Activated CD4-positive, alpha-beta T cell treated with anti-CD3 and anti-CD28 coated beads for 48 hours (primary cell): ENCODE measurements around the gene FN3KRP.
A peak's percentile ranks its signal among the peaks of the same experiment; 100 is the strongest.
"Not testable (repeated sequence)": the region's sequence is repeated elsewhere in the genome, so short reads cannot be mapped to it uniquely, and the experiment has no call there.

ENCODE experiments used
- DNase-seq: peaks from one replicate; pipeline ENCODE4 v3.0.0-alpha.2; 2020

Gene FN3KRP

GRCh38 chr17:82745524-82745923 is 29.0 kb downstream of the FN3KRP start:
- no peak for DNase-seq

GRCh38 chr17:82748756-82749155 is 32.2 kb downstream of the FN3KRP start:
- no peak for DNase-seq

- no peak for DNase-seq
These were observed 33.9 kb downstream of the FN3KRP start for GRCh38 chr17:82750241-82750908.

GRCh38 chr17:82751171-82751570 is 34.7 kb downstream of the FN3KRP start:
- no peak for DNase-seq

DNA sequence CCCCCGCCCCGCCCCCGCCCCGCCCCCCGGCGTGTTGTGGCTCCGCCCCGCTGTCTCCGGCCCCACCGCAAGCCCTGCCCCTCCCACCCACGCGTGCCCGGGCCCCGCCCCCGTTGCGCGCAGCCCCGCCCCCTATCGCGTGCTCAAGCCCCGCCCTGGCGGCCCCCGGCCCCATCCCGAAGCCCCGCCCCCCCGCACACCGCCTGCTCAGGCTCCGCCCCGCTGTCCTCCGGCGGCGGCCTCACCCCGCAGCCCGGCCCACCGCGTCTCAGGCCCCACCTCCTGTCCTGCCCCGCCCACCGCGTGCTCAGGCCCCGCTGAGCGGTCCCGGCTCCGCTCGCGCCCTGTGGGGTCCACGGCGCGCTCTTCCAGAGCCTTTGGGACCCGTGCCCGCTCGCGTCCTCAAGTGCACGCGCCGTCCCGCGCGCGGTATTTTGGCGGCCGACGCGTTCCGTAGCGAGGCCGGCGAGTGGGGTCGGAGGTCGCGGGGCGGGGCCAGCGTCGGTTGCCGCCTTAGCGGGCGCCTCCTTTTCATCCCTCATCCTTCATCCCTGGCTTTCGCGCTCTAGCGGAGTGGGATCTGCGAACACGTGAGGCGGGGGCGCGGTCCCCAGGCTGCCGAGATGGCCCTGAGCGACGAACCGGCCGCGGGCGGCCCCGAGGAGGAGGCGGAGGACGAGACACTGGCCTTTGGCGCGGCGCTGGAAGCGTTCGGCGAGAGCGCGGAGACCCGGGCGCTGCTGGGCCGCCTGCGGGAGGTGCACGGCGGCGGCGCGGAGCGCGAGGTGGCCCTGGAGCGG is 35.3 kb downstream of the FN3KRP start, which contains the start of gene TBCD:
TSS of gene TBCD (plus strand) at position 495 of the 800 bp plus-strand sequence. CDS start at position 624, 129 bp downstream.
- DNase-seq: peak; percentile 90

DNA sequence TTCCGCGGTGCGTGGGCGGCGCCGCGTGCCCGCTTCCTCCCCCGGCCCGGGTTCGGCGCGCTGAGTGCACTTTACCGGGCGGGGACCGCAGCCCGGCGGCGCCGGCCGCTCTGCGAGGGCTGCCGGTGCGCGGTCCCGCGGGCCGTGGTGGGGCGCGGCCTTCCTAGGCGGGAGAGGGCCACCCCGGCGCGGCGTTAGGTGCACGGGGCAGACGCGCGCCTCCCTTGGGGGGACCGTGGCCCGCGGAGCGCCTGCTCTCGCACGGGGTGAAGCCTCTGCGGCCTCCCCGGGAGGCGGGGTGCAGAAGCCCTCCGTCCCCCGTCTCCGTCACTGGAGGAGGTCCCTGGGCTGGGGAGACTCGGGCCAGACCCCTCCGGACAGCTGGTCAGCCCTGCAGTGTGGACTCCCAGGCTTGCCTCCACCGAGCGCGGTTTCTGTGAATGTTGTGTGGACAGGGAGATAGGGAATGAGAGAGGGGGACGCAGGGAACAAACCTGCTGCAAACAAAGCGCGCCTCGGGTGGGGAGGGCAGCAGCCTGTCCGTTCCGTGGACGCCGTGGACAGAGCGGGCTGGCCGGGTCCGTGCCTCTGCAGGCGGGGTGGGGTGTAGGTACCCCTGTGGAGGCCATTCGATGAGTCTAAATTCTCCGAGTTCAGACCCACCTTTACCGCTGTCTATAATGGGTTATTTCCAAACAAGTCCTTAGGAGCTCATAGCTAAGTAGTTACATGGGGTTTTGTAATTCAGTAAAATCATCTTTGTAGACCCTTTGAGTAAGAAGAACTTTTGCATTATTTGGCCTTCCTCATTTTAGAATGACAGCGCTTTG is 36.1 kb downstream of the FN3KRP start:
- no peak for DNase-seq

DNA sequence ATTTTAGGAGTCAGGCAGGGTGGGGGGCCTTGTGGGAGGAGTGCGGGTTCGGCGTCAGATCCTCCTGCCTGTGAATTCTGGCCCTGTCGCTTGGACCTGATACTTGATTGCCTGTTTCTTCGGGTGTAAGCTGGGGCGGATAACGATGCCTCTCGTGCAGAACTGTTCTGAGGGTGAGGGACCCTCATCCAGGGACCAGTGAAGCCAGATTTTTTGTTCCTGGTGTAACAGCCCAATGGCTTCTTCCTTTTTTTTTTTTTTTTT is 36.6 kb downstream of the FN3KRP start:
- no peak for DNase-seq

- peak; percentile 37 for DNase-seq
These were observed 38.0 kb downstream of the FN3KRP start for GRCh38 chr17:82754297-82755208.

DNA sequence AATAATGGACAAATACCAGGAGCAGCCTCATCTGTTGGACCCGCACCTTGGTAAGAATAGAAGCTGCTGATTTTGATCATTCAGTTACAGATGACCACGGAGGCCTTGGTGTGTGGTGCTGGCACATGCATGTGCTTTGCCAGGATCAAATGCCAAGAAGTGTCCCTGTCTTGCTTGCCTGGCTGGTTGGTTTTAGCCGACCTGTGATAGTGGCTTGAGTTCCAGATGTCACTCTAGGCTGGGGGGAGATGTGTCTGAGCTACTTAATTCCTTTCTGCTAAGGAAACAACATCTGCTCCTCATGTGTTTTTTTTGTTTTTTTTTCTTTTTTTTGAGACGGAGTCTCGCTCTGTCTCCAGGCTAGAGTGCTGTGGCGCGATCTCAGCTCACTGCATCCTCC is 39.7 kb downstream of the FN3KRP start:
- DNase-seq: no peak

GRCh38 chr17:82765371-82765770 is 48.9 kb downstream of the FN3KRP start:
- DNase-seq: no peak

DNA sequence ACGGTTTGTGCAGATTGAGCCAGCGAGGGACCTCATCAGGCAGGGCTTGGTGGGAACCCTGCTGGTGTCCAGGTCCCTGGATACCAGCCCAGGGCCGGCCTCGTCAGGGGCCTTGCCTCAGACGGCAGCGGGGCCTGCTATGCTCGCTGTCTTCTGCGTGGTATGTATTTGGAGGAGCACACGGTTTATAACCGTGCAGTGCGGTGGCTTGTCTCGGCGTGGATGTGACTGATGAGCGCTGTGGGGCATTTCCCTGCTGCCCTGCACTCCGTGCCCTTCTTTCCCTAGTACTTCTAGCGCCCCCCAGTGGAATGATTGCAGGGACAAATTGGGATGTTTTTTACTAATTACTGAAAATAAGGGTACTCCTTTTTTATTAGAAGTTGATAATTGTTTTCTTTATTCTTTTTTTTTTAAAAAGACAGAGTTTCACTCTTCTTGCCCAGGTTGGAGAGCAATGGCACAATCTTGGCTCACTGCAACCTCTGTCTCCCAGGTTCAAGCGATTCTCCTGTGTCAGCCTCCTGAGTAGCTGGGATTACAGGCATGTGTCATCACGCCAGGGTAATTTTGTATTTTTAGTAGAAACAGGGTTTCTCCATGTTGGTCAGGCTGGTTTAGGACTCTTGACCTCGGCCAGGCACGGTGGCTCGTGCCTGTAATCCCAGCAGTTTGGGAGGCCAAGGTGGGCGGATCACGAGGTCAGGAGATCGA is 50.7 kb downstream of the FN3KRP start:
- DNase-seq: peak; percentile 71

DNA sequence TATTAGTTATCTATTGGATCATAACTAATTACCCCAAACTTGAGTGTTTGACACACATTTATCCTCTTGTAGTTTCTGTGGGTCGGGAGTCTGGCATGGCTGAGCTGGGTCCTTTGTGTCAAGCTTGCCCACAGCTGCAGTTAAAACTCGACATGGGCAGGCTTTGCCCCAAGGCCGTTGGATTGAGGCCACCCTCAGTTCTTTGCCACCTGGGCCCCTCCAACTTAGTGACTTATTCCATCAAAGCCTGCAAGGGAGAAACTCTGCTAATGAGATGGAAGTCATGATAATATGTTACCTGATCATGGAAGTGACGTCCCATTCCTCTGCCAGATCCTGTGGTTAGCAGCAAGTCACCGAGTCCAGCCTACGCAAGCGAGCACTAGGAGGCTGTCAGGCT is 52.5 kb downstream of the FN3KRP start:
- no peak for DNase-seq

DNA sequence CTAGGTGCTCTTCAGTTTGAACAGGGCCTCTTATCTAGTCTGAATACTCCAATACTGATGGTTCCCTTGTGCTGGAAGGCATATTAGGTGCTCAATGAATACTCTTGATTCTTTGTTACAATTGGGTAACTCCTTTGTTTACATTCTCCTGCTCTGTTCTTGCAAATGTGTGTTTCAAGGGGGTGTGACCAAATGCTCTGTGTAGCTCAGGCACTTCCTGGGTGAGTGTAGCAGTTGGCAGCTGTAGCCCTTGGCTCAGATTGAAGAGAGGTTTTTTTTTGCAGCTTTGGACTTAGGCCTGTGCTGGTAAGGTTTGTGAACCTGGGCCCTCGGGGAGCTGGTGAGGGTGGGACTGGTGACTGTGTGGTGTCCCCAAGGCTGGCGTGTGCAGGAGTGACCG is 55.5 kb downstream of the FN3KRP start:
- DNase-seq: no peak

DNA sequence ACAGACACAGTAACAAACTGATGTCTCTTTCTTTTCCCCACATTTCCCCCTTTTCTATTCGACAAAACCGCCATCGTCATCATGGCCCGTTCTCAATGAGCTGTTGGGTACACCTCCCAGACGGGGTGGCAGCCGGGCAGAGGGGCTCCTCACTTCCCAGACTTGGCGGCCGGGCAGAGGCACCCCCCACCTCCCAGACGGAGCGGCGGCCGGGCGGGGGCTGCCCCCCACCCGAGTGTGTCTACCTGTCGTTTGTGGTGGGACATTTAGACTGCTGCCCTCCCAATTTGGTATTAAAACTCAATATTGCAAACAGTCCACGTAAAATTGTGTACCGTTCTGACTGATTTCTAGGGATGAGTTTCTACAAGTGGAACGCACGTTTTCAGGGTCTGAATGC is 58.0 kb downstream of the FN3KRP start:
- DNase-seq: not testable (repeated sequence)

DNA sequence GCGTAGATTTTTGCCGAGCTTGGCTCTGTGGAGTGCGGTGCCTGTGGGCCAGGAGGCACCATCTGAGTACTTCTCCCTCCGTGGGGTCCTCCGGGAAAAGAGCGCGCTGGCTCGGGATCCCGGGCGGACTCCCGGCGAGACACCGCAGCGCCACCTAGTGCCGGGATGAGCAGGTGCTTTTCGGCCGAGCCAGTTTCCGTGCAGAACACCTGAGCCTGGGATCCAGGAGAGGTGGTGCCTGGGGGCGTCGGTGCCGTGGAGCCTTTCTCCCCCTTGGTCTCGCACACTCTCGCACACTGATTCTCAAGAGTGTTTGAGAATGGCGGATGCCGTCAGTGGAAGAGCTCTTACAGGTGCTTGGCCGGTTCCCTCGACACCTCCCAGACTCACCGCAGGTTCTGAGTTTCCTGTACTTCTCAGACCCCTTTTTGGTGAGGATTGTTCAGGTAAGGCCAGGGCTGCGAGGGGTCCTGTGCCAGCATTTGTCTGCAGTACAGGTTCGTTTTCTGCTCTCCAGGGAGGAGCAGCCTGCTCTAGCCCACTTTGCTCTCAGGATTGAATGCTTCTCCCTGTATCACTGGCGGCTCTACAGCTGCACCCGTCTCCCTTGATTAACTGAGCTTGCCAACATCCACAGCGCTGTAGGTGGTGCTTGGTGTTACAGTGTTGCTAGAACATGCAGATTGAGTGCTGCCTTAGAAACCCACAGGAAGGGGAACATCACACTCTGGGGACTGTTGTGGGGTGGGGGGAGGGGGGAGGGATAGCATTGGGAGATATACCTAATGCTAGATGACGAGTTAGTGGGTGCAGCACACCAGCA is 58.7 kb downstream of the FN3KRP start:
- peak; percentile 51 for DNase-seq

GRCh38 chr17:82776454-82776853 is 59.9 kb downstream of the FN3KRP start:
- DNase-seq: no peak
